ENCODE data around the gene CNTNAP4.

Gene CNTNAP4

GRCh38 chr16:76276745-76277438 lies at the start of gene CNTNAP4:
CNTNAP4 (plus strand) TSS chr16:76277401; CDS start chr16:76277663, 262 bp downstream.
- DNase-seq (ENCODE audit: low spot score), result no peak

DNA sequence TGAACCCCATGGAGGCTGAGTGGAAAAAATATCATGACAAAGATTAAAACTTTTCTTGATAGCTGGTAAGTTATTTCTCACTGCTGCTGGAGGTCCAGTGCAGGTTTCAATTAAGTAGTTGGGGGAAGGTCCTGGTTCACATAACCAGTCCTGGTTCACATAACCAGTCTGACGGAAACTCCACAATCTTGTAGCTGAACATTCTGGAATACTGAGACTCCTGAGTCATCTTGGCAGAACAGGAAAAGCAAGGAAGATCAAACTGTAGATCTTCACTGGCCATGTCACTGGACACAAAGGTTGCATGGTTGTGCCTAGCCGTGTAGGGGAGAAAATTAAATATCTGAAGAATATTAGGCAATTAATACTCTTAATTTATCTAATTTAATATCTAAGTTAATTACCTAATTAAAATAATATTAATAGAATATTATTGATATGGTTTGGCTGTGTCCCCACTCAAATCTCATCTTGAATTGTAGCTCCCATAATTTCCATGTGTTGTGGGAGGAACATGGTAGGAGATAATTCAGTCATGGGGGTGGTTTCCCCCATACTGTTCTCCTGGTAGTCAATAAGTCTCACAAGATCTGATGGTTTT lies 48.6 kb upstream of the CNTNAP4 start:
- no peak for DNase-seq (ENCODE audit: low spot score)

DNA sequence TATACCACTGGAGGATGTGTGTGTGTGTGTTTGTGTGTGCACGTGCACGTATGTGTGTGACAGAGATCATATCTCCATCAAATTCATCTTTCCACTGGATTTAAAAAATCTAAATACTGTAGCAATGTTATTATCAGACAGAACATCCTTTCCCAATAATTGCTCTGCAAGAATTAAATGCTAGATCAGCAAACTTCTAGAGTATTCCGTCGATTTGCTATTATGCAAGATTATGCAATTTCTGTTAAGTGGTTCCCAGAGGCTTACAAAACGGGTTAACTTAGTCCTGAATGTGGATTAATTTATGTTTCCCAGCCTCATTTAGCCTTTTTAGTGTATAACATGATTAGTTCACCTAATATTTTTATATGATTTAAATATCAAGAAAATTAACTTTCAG lies 44.5 kb upstream of the CNTNAP4 start:
- no peak for DNase-seq (ENCODE audit: low spot score)

DNA sequence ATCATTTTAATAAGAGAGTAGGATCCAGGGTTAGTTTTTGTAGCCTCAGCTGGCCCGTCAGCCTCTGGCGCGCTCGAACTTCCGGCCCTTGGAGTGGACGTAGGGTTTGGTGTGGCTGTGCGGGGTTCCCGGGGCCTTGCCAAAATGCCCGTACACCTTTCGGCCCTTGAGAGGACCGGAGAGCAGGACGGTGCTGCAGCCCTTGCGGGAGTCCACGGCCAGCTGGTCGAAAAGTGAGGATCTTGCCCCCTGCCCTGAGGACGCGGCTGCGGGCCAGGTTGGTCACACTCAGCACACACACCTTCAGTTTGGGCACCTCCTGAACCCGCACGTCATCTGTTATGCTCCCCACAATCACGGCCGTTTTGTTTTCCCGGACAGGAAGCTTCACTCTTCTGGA lies 42.2 kb upstream of the CNTNAP4 start:
- no peak for DNase-seq (ENCODE audit: low spot score)

DNA sequence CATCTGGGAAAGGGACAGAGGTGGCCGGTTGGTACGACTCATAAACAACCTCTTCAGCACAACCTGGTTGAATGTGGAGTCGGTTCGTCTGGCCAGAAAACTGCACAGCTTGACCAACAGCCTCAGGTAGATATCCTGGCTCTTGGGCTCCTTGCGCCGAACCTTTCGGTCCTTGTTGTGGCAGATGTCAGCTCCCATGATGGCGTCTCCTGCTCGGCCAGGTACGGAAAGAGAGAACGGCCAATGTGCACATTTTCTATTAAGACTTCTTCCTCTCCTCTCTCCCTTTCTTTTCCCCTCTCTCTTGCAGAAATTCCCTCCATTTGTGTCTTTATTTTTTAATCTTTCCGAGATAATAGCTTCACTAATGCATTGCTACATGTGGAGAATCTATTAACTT lies 41.8 kb upstream of the CNTNAP4 start:
- no peak for DNase-seq (ENCODE audit: low spot score)

DNA sequence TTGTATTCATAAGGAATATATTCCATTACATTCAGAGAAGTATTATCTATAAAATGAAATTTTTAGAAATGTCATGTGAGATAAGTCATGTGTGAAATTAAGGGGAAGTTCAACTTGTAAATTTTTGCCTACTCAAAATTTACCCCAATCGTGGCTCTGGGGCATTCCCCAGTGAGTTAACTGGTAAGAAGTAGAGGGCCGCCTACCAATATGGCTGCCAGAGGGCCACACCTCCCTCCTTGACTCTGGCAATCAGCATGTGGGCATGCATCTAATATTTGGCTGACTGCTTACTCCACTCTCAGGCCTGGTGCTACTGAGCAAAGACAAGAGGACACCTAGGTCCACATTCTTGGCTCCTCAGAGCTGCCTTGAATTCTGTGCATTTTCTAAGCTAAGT lies 39.7 kb upstream of the CNTNAP4 start:
- DNase-seq (ENCODE audit: low spot score), result no peak

- DNase-seq (ENCODE audit: low spot score), result no peak
These were observed 35.4 kb upstream of the CNTNAP4 start for GRCh38 chr16:76241755-76242154.

- DNase-seq (ENCODE audit: low spot score), result no peak
These were observed 33.6 kb upstream of the CNTNAP4 start for GRCh38 chr16:76243620-76244019.

GRCh38 chr16:76246587-76246986 lies 30.6 kb upstream of the CNTNAP4 start:
- no peak for DNase-seq (ENCODE audit: low spot score)

DNA sequence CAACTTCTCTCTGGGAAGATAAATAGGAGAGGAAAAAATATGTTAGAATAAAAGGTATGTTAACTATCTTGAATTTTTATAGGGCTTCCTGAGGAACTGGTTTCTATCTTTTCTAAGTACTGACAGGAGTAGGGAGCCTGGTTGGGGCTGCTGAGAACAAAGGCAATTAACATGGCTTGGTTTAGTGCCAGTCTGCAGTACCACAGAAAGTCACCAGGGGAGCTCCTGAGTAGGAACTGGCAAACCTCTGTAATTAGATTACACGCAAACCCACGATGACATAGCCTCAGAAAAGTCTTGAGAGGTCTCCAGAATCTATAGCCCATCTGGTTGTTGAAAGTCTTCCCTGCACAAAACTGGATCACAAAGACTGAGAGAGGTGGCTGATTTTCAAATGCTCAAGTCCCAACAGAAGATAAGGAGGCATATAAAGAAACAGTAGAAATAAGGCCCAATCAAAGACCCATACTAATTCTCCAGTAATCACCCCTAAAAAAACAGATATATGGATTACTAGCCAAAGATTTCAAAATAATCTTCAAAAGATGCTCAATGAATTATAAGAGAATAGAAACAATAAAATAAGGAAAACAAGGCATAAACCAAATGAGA lies 11.7 kb upstream of the CNTNAP4 start:
- no peak for DNase-seq (ENCODE audit: low spot score)

DNA sequence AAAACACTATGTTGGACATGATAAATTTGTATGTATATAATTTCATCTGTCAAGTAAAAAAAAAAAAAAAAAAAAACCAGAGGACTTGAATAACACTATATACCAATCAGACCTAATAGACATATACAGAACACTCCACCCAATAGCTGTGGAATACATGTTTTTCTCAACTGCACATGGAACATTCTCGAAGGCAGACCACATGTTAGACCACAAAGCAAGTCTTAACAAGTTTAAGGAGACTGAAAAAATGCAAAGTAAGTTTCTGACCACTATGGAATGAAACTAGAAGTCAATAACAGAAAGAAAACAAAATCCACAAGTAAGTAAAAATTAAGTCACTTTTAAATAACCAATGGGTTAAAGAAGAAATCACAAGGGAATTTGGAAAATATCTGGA lies 8.4 kb upstream of the CNTNAP4 start:
- DNase-seq (ENCODE audit: low spot score), result no peak

GRCh38 chr16:76277460-76278030 lies 344 bp downstream of the CNTNAP4 start:
- no peak for DNase-seq (ENCODE audit: low spot score)

- DNase-seq (ENCODE audit: low spot score), result no peak
These were observed 885 bp downstream of the CNTNAP4 start for GRCh38 chr16:76278086-76278485.

DNA sequence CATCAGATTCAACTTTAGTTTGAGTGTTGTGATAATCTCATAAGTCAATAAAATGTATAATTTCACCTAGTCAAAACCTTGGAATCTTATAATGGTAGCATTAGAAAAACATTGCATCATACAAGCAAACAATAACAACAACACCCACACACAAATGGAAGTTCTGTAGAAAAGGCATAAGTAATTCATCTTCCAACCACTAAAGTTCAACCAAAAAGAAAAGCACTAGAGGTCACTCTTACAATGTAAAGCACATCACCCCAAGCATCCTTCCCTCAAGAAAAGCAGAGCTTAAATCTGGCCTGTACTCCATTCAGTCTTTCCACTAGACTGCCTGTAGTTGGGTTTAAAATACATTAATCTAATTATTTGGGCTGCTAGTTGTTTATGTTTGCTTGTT lies 1.8 kb downstream of the CNTNAP4 start:
- peak; percentile 9 for DNase-seq (ENCODE audit: low spot score)

DNA sequence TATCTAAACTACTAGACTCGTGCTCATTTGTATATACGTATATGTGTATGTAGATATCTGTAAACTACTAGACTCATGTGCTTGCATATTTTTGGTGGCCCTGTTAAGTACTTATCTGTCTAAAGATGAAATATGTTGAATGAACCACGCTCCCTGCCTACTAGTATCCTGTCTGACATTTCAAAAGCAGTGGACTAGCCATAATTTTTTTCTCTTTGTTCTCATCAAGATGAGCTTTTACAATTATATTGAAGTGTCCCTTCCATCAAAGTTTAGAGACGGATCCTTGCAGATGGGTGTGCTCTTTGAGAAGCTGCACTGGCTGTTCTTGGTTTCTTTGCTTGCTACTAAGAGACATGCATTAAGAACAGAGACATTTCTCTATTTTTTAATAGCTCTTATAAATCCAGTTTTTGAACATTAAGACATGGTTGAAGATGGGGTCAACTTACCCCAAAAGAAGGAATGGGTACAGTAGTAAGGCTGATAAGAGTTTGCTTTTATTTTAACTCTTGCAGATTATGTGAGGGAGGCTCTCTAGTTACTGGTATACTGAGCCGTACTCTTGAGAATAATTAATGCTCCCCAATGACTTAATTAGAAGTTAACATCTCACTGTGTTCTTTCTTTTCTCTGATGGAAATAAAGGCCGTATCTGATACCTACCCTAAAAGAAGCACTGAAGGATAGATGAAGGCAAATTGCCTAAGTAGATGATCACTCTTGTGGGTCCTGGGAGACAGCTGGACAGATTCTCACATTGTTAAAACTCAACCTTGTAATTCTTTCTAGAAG lies 3.4 kb downstream of the CNTNAP4 start:
- DNase-seq (ENCODE audit: low spot score), result no peak

DNA sequence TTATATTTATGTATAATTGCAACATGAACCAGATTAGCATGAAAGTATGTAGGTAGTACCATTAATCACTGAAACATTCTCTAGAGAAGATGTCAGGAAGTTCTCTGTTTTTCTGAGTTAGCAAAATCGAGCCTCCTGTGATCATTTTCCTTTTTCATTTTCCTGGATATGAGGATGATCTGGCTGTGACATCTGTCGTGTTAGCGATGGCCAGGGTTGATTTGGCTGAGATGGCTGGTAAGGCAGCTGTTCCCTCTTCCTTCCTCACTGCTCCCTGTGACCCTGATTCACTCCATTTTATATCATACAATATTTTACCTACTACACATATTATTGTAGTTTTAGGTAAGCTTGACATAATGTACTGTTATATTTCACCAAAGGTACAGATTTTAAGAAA lies 10.3 kb downstream of the CNTNAP4 start:
- no peak for DNase-seq (ENCODE audit: low spot score)

GRCh38 chr16:76292218-76292617 lies 15.0 kb downstream of the CNTNAP4 start:
- no peak for DNase-seq (ENCODE audit: low spot score)

DNA sequence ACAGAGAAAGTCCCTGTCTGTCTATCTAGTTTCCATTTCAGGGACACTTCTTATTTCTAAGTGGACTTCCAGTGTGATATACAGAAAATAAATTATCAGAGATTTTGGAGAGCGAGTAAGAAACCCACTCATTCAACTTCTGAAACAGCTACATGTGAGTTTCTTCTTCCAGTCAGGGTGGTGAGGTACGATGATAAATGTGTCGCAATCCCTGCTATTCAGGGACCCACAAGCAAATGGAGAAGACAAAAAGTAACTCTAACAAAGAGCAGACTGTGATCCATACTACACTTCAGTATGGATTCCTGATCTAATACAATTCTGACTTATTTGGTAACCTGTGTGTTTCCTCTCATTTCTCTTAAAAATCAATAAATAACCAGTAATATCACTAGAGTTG lies 16.8 kb downstream of the CNTNAP4 start:
- DNase-seq (ENCODE audit: low spot score), result no peak

DNA sequence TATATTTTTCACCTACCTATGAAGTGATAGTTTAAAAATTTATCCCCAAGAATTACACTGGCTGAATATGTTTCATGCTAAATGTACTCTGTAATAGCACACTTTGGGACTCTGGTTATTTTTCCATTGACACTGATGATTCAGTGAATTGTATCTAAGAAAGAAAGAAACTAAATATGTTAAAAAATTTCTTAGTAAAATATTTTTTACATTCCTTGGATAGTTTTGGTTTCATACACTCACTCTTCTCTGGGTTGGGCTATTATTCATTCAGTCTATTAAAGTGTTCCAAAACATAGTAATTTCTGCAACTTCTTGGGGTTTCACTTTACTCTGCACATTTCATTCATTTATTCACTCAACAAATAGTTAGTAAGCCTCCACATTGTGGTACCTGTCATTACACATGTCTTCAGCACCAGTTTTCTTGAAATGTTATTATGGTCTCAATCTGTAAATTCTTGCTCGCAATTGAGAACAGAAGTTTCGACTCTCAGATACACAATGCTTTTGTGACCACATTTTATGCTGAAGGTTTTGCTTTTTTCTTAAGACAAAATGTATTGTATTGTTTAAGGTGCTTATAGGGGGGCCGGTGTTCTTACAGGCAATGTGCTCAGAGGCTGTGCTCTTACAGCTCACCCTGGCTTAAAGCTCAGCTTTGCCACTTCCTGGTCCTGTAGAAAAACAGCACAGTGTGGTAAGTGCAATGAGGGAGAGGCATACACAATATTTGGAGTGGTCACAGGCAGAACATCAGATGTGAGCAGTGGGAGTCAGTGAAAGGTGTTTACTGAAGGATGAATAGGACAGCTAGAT lies 17.4 kb downstream of the CNTNAP4 start:
- DNase-seq (ENCODE audit: low spot score), result peak; percentile 7

GRCh38 chr16:76297941-76298340 lies 20.7 kb downstream of the CNTNAP4 start:
- no peak for DNase-seq (ENCODE audit: low spot score)

GRCh38 chr16:76303637-76304314 lies 26.6 kb downstream of the CNTNAP4 start:
- DNase-seq (ENCODE audit: low spot score), result no peak

Data from hepatic stellate cell (primary cell).